MCF 10A (cell line): Measurements from ENCODE around the gene GPRIN1. TPM values are rescaled to one million over a fixed set of nuclear protein-coding genes. Genes with fewer than 3 reads are reported as not detected.

Experiments used
- BruUV-seq: library from RNA; stranded (reverse); fragments of 400-500 nt; replicated peaks from 2 replicates; lab custom pipeline; 2021; lab: Mats Ljungman, UMichigan
- CTCF ChIA-PET: fragments of 300-600 bp; sonication (Branson Sonifier 250); formaldehyde crosslinking; extraction: SDS; loops from one replicate; lab custom pipeline; 2021; ENCODE audit warnings: antibody characterized with exemption, inconsistent platforms; lab: Yijun Ruan, JAX
- POLR2A ChIA-PET: fragments of 300-600, 350-650 bp; sonication (Branson Sonifier 250); formaldehyde crosslinking; extraction: SDS; loops from one replicate; lab custom pipeline; 2020; ENCODE audit warnings: antibody characterized with exemption, inconsistent platforms; lab: Yijun Ruan, JAX
- DNase-seq: peaks from one replicate; pipeline ENCODE4 v3.0.0-alpha.2; 2018; ENCODE audit not compliant: unreplicated experiment
- H3K27ac Mint-ChIP-seq: one replicate; pipeline ENCODE4 v1.8.0; 2022; ENCODE audit warnings: mild to moderate bottlenecking, low read depth, mixed read lengths; ENCODE audit not compliant: unreplicated experiment
- H3K27me3 Mint-ChIP-seq: one replicate; pipeline ENCODE4 v1.8.0; 2022; ENCODE audit warnings: mixed read lengths; ENCODE audit not compliant: insufficient read depth, unreplicated experiment
- H3K36me3 Mint-ChIP-seq: one replicate; pipeline ENCODE4 v1.8.0; 2022; ENCODE audit warnings: mild to moderate bottlenecking, moderate library complexity, mixed read lengths; ENCODE audit not compliant: insufficient read depth, unreplicated experiment
- H3K4me1 Mint-ChIP-seq: one replicate; pipeline ENCODE4 v1.8.0; 2022; ENCODE audit warnings: mixed read lengths; ENCODE audit not compliant: insufficient read depth, unreplicated experiment
- H3K4me3 Mint-ChIP-seq: one replicate; pipeline ENCODE4 v1.8.0; 2022; ENCODE audit warnings: mild to moderate bottlenecking, moderate library complexity, mixed read lengths; ENCODE audit not compliant: unreplicated experiment
- H3K9me3 Mint-ChIP-seq: one replicate; pipeline ENCODE4 v1.8.0; 2022; ENCODE audit warnings: mixed read lengths; ENCODE audit not compliant: unreplicated experiment
- CTCF ChIP-seq: fragments of 200-600 bp; IDR thresholded peaks from one replicate; pipeline ENCODE4 v1.8.0; 2022; ENCODE audit warnings: antibody characterized with exemption, mild to moderate bottlenecking; ENCODE audit not compliant: unreplicated experiment
- intact Hi-C: fragments of 100-400 bp; cut with micrococcal nuclease; formaldehyde crosslinking; loops from 2 replicates; pipeline ENCODE4 v1.14.1; 2022
- total RNA-seq: library from RNA; stranded (reverse); gene quantifications from 2 replicates; pipeline ENCODE4 v1.2.3, GENCODE V29; 2022

The GPRIN1 gene
- total RNA-seq, 1 experiment from 2014 or later = 3.0 TPM

GRCh38 chr5:176650354-176650884, 40.5 kb upstream of the GPRIN1 start:
- no TSS peak for BruUV-seq
- Mint-ChIP-seq H3K36me3 (no peaks in the 10 kb centered on the region), H3K27me3 (no peaks in the 10 kb centered on the region), H3K27ac (no peak overlapping the region), H3K9me3 (no peaks in the 10 kb centered on the region), H3K4me3 (no peak overlapping the region), H3K4me1 (peaks cover 32% of the 10 kb centered on the region)
- intact Hi-C loops = no loop called here
- DNase-seq = no peak
- ChIA-PET CTCF (interaction anchor here (0.6 to 9.4 kb wide), 3 partner anchors 9 to 684 kb away, joined by 4 to 122 read pairs (median 5); no protein-coding TSS in a partner anchor), POLR2A (no interaction called here)
- TF ChIP-seq CTCF = no peak

GRCh38 chr5:176648474-176649194, 38.7 kb upstream of the GPRIN1 start:
- CTCF ChIA-PET = interaction anchor here (0.6 to 9.4 kb wide), 6 partner anchors 10 to 155 kb away, joined by 3 to 122 read pairs (median 4); no protein-coding TSS in a partner anchor
- TF ChIP-seq CTCF = no peak
- no peaks in the 10 kb centered on the region for H3K9me3 Mint-ChIP-seq
- POLR2A ChIA-PET = interaction anchor here (0.5 to 2.6 kb wide), 9 partner anchors 27 to 373 kb away, joined by 3 to 28 read pairs (median 10); partner anchors contain the start of genes CLTB, FAF2, HIGD2A and NOP16
- intact Hi-C loops = loop anchor here (5.0 kb wide), 1 partner anchor 91 kb away; no protein-coding TSS in a partner anchor
- peak overlapping the region; percentile 76 for H3K27ac Mint-ChIP-seq
- no peak for DNase-seq
- peak overlapping the region; percentile 80 for H3K4me3 Mint-ChIP-seq
- no TSS peak for BruUV-seq
- H3K4me1 Mint-ChIP-seq = peaks cover 28% of the 10 kb centered on the region
- no peaks in the 10 kb centered on the region for H3K36me3 Mint-ChIP-seq
- no peaks in the 10 kb centered on the region for H3K27me3 Mint-ChIP-seq

- Mint-ChIP-seq H3K9me3 (no peaks in the 10 kb centered on the region), H3K36me3 (no peaks in the 10 kb centered on the region), H3K27me3 (no peaks in the 10 kb centered on the region), H3K4me1 (peaks cover 21% of the 10 kb centered on the region), H3K4me3 (peak overlapping the region; percentile 80), H3K27ac (peak overlapping the region; percentile 76)
- CTCF ChIA-PET = interaction anchor here (0.5 to 9.4 kb wide), 6 partner anchors 11 to 155 kb away, joined by 3 to 122 read pairs (median 4); no protein-coding TSS in a partner anchor
- TSS peak; percentile 49 for BruUV-seq
- peak; percentile 54 for DNase-seq
- intact Hi-C loops = loop anchor here (1.0 to 5.0 kb wide), 4 partner anchors 37 to 231 kb away; no protein-coding TSS in a partner anchor
- POLR2A ChIA-PET = interaction anchor here (0.5 to 2.6 kb wide), 14 partner anchors 26 to 438 kb away, joined by 3 to 28 read pairs (median 5); partner anchors contain the start of genes CLTB, FAF2, HIGD2A and NOP16
- no peak for TF ChIP-seq CTCF
Measured at GRCh38 chr5:176647843-176648473, 38.0 kb upstream of the GPRIN1 start.
